IMR-90 (cell line): ENCODE data around the gene SERPINA10. TPM values are rescaled to one million over a fixed set of nuclear protein-coding genes. Genes with fewer than 3 reads are reported as not detected.

ENCODE experiments used
- ATAC-seq: fragments of 200-7000 bp; cut with Tn5 transposase; 2 replicates; pipeline ENCODE4 v1.9.1; 2020; ENCODE audit warnings: low read depth, mild to moderate bottlenecking, moderate library complexity
- BruUV-seq: library from RNA; stranded (reverse); fragments of 400-500 nt; replicated peaks from 2 replicates; lab custom pipeline; 2021; lab: Mats Ljungman, UMichigan
- CTCF ChIA-PET: fragments of 300-600 bp; formaldehyde crosslinking; extraction: SDS; loops from one replicate; lab custom pipeline; 2021; ENCODE audit warnings: antibody characterized with exemption; lab: Yijun Ruan, JAX
- POLR2A ChIA-PET: fragments of 300-600 bp; sonication (Branson Sonifier 250); formaldehyde crosslinking; loops from one replicate; lab custom pipeline; 2022; ENCODE audit warnings: antibody characterized with exemption; ENCODE audit not compliant: unreplicated experiment; lab: Charles Lee
- DNase-seq: peaks from one replicate; pipeline ENCODE4 v3.0.0; 2013
- H2AFZ ChIP-seq: replicated peaks from 2 replicates; pipeline ENCODE3; 2013; ENCODE audit warnings: low read length, mild to moderate bottlenecking; ENCODE audit not compliant: poor library complexity
- H2AK5ac ChIP-seq: 2 replicates; pipeline ENCODE4 v1.6.1; 2013; ENCODE audit warnings: low read depth, low read length, inconsistent platforms
- H2AK9ac ChIP-seq: replicated peaks from 2 replicates; pipeline ENCODE3; 2013; ENCODE audit warnings: mild to moderate bottlenecking, low read depth, low read length, moderate library complexity; ENCODE audit not compliant: poor library complexity
- H2BK120ac ChIP-seq: 2 replicates; pipeline ENCODE4 v1.6.1; 2013; ENCODE audit warnings: low read depth, low read length, inconsistent platforms
- H2BK15ac ChIP-seq: 3 replicates; pipeline ENCODE4 v1.6.1; 2013; ENCODE audit warnings: low read depth, low read length, inconsistent platforms
- H2BK20ac ChIP-seq: 2 replicates; pipeline ENCODE4 v1.6.1; 2013; ENCODE audit warnings: low read depth, mild to moderate bottlenecking, inconsistent platforms, low read length, moderate library complexity
- H2BK5ac ChIP-seq: 2 replicates; pipeline ENCODE4 v1.6.1; 2013; ENCODE audit warnings: mild to moderate bottlenecking, low read depth, low read length, inconsistent platforms; ENCODE audit not compliant: poor library complexity, severe bottlenecking
- H3K14ac ChIP-seq: replicated peaks from 2 replicates; pipeline ENCODE4 v1.6.1; 2013; ENCODE audit warnings: low read depth, low read length, inconsistent platforms
- H3K18ac ChIP-seq: 2 replicates; pipeline ENCODE4 v1.6.1; 2013; ENCODE audit warnings: low read depth, low read length, control low read depth
- H3K23ac ChIP-seq: 2 replicates; pipeline ENCODE4 v1.6.1; 2013; ENCODE audit warnings: low read depth, low read length, inconsistent platforms
- H3K27ac ChIP-seq: 2 replicates; pipeline ENCODE4 v1.5.1; 2013; ENCODE audit warnings: mild to moderate bottlenecking, control low read depth, low read length; ENCODE audit not compliant: insufficient read depth
- H3K27me3 ChIP-seq: 2 replicates; pipeline ENCODE4 v1.6.1; 2013; ENCODE audit warnings: low read length; ENCODE audit not compliant: control insufficient read depth, insufficient read depth
- H3K36me3 ChIP-seq: 2 replicates; pipeline ENCODE4 v1.6.1; 2013; ENCODE audit warnings: low read length, mixed read lengths; ENCODE audit not compliant: control insufficient read depth, insufficient read depth
- H3K4ac ChIP-seq: 2 replicates; pipeline ENCODE4 v1.6.1; 2013; ENCODE audit warnings: low read depth, low read length, inconsistent platforms
- H3K4me1 ChIP-seq: 2 replicates; pipeline ENCODE4 v1.6.1; 2013; ENCODE audit warnings: low read length, mixed read lengths; ENCODE audit not compliant: control insufficient read depth, insufficient read depth
- H3K4me2 ChIP-seq: 2 replicates; pipeline ENCODE4 v1.6.1; 2013; ENCODE audit warnings: low read depth, mild to moderate bottlenecking, control low read depth, low read length, moderate library complexity
- H3K4me3 ChIP-seq: 2 replicates; pipeline ENCODE4 v1.5.1; 2013; ENCODE audit warnings: low read depth, mild to moderate bottlenecking, control low read depth, low read length, moderate library complexity; ENCODE audit not compliant: insufficient read depth
- H3K56ac ChIP-seq: 2 replicates; pipeline ENCODE4 v1.6.1; 2013; ENCODE audit warnings: low read length, inconsistent platforms; ENCODE audit not compliant: insufficient read depth; ENCODE audit errors: extremely low read depth
- H3K79me1 ChIP-seq, 2 experiments: 2 replicates each; pipeline ENCODE4 v1.6.1; 2013; ENCODE audit warnings: low read length in 2 of 2, inconsistent platforms in 1 of 2, low read depth in 1 of 2
- H3K9ac ChIP-seq: 2 replicates; pipeline ENCODE4 v1.6.1; 2013; ENCODE audit warnings: low read depth, low read length, control low read depth
- H3K9me1 ChIP-seq: 2 replicates; pipeline ENCODE4 v1.6.1; 2013; ENCODE audit warnings: low read length, inconsistent platforms; ENCODE audit not compliant: insufficient read depth
- H3K9me3 ChIP-seq: 2 replicates; pipeline ENCODE4 v1.6.1; 2013; ENCODE audit warnings: low read length; ENCODE audit not compliant: control insufficient read depth, insufficient read depth
- H4K20me1 ChIP-seq: 2 replicates; pipeline ENCODE4 v1.6.1; 2013; ENCODE audit warnings: low read length, inconsistent platforms; ENCODE audit not compliant: insufficient read depth
- H4K5ac ChIP-seq: 2 replicates; pipeline ENCODE4 v1.6.1; 2013; ENCODE audit warnings: mild to moderate bottlenecking, low read depth, low read length, control low read depth
- H4K8ac ChIP-seq, 2 experiments: 2 replicates each; pipeline ENCODE4 v1.6.1; 2013; ENCODE audit warnings: low read depth in 2 of 2, low read length in 2 of 2, control low read depth in 1 of 2, inconsistent platforms in 1 of 2
- H4K91ac ChIP-seq: 2 replicates; pipeline ENCODE4 v1.6.1; 2013; ENCODE audit warnings: low read depth, low read length, inconsistent platforms; ENCODE audit not compliant: insufficient read depth
- BHLHE40 ChIP-seq: fragments of 150-350 bp; IDR thresholded peaks from 2 replicates; pipeline ENCODE4 v1.6.1; 2016; ENCODE audit warnings: mild to moderate bottlenecking, low read depth, low read length
- CHD1 ChIP-seq: IDR thresholded peaks from 2 replicates; pipeline ENCODE4 v1.6.1; 2012; ENCODE audit warnings: low read depth, low read length, improper control_type of control experiment
- CTCF ChIP-seq: conservative IDR thresholded peaks from 2 replicates; pipeline ENCODE4 v1.5.1; 2012; ENCODE audit warnings: mild to moderate bottlenecking, low read depth, low read length, improper control_type of control experiment
- ELK1 ChIP-seq: fragments of 150-350 bp; IDR thresholded peaks from 2 replicates; pipeline ENCODE4 v1.6.1; 2016; ENCODE audit warnings: low read depth, mild to moderate bottlenecking, low read length, moderate library complexity, borderline replicate concordance
- FOS ChIP-seq: fragments of 150-350 bp; IDR thresholded peaks from 2 replicates; pipeline ENCODE4 v1.6.1; 2016; ENCODE audit warnings: low read depth, low read length
- MAFK ChIP-seq: IDR thresholded peaks from 2 replicates; pipeline ENCODE4 v1.6.1; 2012; ENCODE audit warnings: low read depth, low read length, improper control_type of control experiment
- MAZ ChIP-seq: IDR thresholded peaks from 2 replicates; pipeline ENCODE4 v1.6.1; 2012; ENCODE audit warnings: low read depth, mild to moderate bottlenecking, low read length, improper control_type of control experiment, moderate library complexity, borderline replicate concordance
- MXI1 ChIP-seq: IDR thresholded peaks from 2 replicates; pipeline ENCODE4 v1.6.1; 2012; ENCODE audit warnings: low read depth, mild to moderate bottlenecking, low read length, moderate library complexity, borderline replicate concordance
- NFE2L2 ChIP-seq: fragments of 150-350 bp; IDR thresholded peaks from 2 replicates; pipeline ENCODE4 v1.6.1; 2016; ENCODE audit warnings: low read depth, mild to moderate bottlenecking, low read length
- POLR2A ChIP-seq: IDR thresholded peaks from 2 replicates; pipeline ENCODE4 v1.6.1; 2012; ENCODE audit warnings: mild to moderate bottlenecking, low read depth, low read length
- RAD21 ChIP-seq: IDR thresholded peaks from 2 replicates; pipeline ENCODE4 v1.6.1; 2012; ENCODE audit warnings: low read length, improper control_type of control experiment
- RFX5 ChIP-seq: IDR thresholded peaks from 2 replicates; pipeline ENCODE4 v1.8.0; 2012; ENCODE audit warnings: low read depth, mild to moderate bottlenecking, low read length, moderate library complexity
- SMC3 ChIP-seq: fragments of 150-350 bp; IDR thresholded peaks from 2 replicates; pipeline ENCODE4 v1.6.1; 2016; ENCODE audit warnings: low read depth, mild to moderate bottlenecking, antibody characterized with exemption, low read length, moderate library complexity
- USF2 ChIP-seq: fragments of 150-350 bp; IDR thresholded peaks from 2 replicates; pipeline ENCODE4 v1.6.1; 2017; ENCODE audit warnings: mild to moderate bottlenecking, antibody characterized with exemption, low read length, low read depth
- WGBS, 2 experiments: methylation state at CpG; one replicate each; pipeline versions ENCODE4 v1.1.5 to v1.1.7; 2013; ENCODE audit warnings: missing lambda C conversion rate in 2 of 2; ENCODE audit not compliant: insufficient read length in 1 of 2; ENCODE audit errors: extremely low coverage in 2 of 2; 5-methylcytosine and 5-hydroxymethylcytosine counted together
- dilution Hi-C: fragments of 300-500 bp; cut with HindIII; formaldehyde crosslinking; loops from one replicate; pipeline ENCODE4 v1.14.3; 2018; ENCODE audit warnings: low sequenced_read_pairs; ENCODE audit not compliant: unreplicated experiment
- in situ Hi-C: fragments of 300-500 bp; cut with MboI; formaldehyde crosslinking; loops from 3 replicates; pipeline ENCODE4 v1.14.3; 2019; ENCODE audit warnings: low sequenced_read_pairs, inconsistent platforms, mixed read lengths
- intact Hi-C: fragments of 100-400 bp; cut with micrococcal nuclease; formaldehyde crosslinking; loops from 2 replicates; pipeline ENCODE4 v1.10.0; 2022
- polyA plus RNA-seq, 3 experiments: library from polyadenylated mRNA; depleted of rRNA; stranded (reverse); fragments of >200 nt; gene quantifications; 2 replicates each; pipeline ENCODE4 v1.2.3, GENCODE V29; 2012; ENCODE audit warnings: low replicate concordance in 1 of 3
- total RNA-seq: library from RNA; depleted of rRNA; stranded (reverse); fragments of >200 nt; gene quantifications from 2 replicates; pipeline ENCODE4 v1.2.3, GENCODE V29; 2012

SERPINA10 gene
- total and polyA plus RNA-seq, 2 of the 4 experiments (the other 2 are of a cell fraction) = not detected

GRCh38 chr14:94239406-94239805 is 53.7 kb downstream of the SERPINA10 start:
- no peak overlapping the region for H3K18ac ChIP-seq
- H4K5ac ChIP-seq = no peak overlapping the region
- no peak overlapping the region for H4K8ac ChIP-seq
- no TSS peak for BruUV-seq
- dilution Hi-C loops = no loop called here
- H3K4me3 ChIP-seq = no peak overlapping the region
- ChIA-PET POLR2A (no interaction called here), CTCF (no interaction called here)
- H2BK15ac ChIP-seq = no peak overlapping the region
- no peak overlapping the region for H3K4me2 ChIP-seq
- no peaks in the 10 kb centered on the region for H3K27me3 ChIP-seq
- TF ChIP-seq NFE2L2 = no peak
- TF ChIP-seq FOS = no peak
- no peak for TF ChIP-seq CTCF
- TF ChIP-seq MXI1 = no peak
- TF ChIP-seq MAFK = no peak
- no peak for TF ChIP-seq BHLHE40
- TF ChIP-seq SMC3 = no peak
- TF ChIP-seq CHD1 = no peak
- no peak for TF ChIP-seq RFX5
- no peak for TF ChIP-seq POLR2A
- no peak for TF ChIP-seq USF2
- TF ChIP-seq ELK1 = no peak
- no peak for TF ChIP-seq RAD21
- TF ChIP-seq MAZ = no peak
- WGBS, 2 experiments = no CpG with 5 or more reads among the region's 2 CpGs
- H2AK9ac ChIP-seq = no peak overlapping the region
- H3K4ac ChIP-seq = no peak overlapping the region
- no peaks in the 10 kb centered on the region for H3K9me3 ChIP-seq
- H2AK5ac ChIP-seq = no peak overlapping the region
- no peak overlapping the region for H3K9ac ChIP-seq
- in situ Hi-C loops = no loop called here
- no peak overlapping the region for H2BK20ac ChIP-seq
- H4K91ac ChIP-seq = no peak overlapping the region
- ATAC-seq = no peak
- H3K36me3 ChIP-seq = no peaks in the 10 kb centered on the region
- no peak overlapping the region for H3K14ac ChIP-seq
- H3K27ac ChIP-seq = no peak overlapping the region
- no peak for DNase-seq
- no peak overlapping the region for H2AFZ ChIP-seq
- H3K79me1 ChIP-seq = no peaks in the 10 kb centered on the region
- no peak overlapping the region for H3K23ac ChIP-seq
- no peak overlapping the region for H2BK5ac ChIP-seq
- H3K56ac ChIP-seq = no peak overlapping the region
- no peaks in the 10 kb centered on the region for H4K20me1 ChIP-seq
- H3K9me1 ChIP-seq = no peaks in the 10 kb centered on the region
- intact Hi-C loops = no loop called here
- no peak overlapping the region for H2BK120ac ChIP-seq
- no peaks in the 10 kb centered on the region for H3K4me1 ChIP-seq
